GM18867 (cell line): ENCODE results near the gene SYNGR4.
A peak's percentile ranks its signal among the peaks of the same experiment; 100 is the strongest.

ENCODE experiments used
- ATAC-seq: cut with Tn5 transposase; IDR thresholded peaks from one replicate; pipeline ENCODE4 v1.9.1; 2021; ENCODE audit warnings: mild to moderate bottlenecking, moderate library complexity; ENCODE audit not compliant: unreplicated experiment

Gene SYNGR4

DNA sequence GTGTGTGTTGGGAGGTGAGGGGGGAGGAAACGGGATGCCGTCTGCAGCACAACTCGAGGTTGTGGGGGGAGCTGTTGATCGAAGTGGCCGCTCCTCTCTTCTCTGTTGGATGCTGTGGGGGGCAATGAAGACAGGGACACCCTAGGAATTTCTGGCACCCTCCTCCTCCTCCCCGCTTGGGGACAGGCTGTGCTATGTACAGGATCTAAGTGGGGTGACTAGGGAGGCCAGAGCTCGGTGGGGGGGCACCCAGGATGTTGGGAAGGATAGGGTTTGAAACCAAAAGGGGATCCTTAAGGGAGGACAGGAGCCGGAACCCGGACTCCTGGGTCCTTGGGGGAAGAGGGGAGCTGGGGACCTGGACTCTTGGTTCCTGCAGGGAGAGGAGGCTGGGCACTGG, 31.3 kb downstream of the SYNGR4 start:
- ATAC-seq, result no peak

- ATAC-seq, result no peak
These were observed 32.1 kb downstream of the SYNGR4 start for GRCh38 chr19:48396016-48396823.

GRCh38 chr19:48396824-48397176, 32.6 kb downstream of the SYNGR4 start:
- ATAC-seq, result no peak

GRCh38 chr19:48397263-48398101, 33.3 kb downstream of the SYNGR4 start:
- no peak for ATAC-seq

- ATAC-seq, result no peak
These were observed 33.9 kb downstream of the SYNGR4 start for GRCh38 chr19:48398102-48398374.

GRCh38 chr19:48398375-48399235, 34.4 kb downstream of the SYNGR4 start:
- ATAC-seq, result peak; percentile 58

- no peak for ATAC-seq
These were observed 36.0 kb downstream of the SYNGR4 start for GRCh38 chr19:48400018-48400742.

DNA sequence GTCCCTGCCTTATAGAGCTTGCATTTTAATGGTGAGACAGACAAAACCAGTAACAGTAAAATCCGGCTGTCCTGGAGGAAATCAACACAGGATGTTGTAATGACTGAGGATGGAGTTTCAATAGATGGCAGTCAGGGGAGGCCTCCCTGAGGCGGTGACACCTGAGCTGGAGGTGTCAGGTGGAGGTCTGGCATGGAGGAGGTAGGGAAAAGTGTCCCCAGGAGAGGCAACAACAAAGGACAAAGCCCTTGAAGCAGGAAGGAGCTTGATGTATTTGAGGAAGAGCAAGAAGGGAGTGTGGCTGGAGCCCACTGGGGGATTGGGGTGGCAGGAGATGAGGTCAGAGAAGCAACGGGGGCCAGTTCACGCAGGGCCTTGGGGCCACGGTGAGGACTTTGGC, 37.1 kb downstream of the SYNGR4 start:
- ATAC-seq, result no peak

- ATAC-seq, result peak; percentile 53
These were observed 39.4 kb downstream of the SYNGR4 start for GRCh38 chr19:48403606-48404005.

DNA sequence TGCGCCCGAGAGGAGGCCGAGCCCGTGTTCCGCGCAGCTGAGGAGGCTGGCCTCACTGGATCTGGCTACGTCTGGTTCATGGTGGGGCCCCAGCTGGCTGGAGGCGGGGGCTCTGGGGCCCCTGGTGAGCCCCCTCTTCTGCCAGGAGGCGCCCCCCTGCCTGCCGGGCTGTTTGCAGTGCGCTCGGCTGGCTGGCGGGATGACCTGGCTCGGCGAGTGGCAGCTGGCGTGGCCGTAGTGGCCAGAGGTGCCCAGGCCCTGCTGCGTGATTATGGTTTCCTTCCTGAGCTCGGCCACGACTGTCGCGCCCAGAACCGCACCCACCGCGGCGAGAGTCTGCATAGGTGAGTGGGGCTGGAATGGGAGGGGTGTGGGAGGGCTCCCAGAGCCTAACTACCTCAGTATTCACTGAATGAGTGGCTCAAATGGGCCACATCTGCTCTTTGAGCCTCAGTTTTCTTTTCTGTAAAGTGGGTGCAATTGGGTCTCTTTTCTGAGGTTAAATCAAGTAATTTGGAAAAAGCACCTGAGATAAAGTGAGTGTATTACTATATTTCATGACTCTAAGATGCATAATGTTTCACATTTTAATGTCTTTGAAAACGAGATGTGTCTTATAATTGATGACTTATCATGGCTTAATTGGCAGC, 41.0 kb downstream of the SYNGR4 start:
- ATAC-seq, result no peak

GRCh38 chr19:48405850-48406249, 41.7 kb downstream of the SYNGR4 start:
- no peak for ATAC-seq

DNA sequence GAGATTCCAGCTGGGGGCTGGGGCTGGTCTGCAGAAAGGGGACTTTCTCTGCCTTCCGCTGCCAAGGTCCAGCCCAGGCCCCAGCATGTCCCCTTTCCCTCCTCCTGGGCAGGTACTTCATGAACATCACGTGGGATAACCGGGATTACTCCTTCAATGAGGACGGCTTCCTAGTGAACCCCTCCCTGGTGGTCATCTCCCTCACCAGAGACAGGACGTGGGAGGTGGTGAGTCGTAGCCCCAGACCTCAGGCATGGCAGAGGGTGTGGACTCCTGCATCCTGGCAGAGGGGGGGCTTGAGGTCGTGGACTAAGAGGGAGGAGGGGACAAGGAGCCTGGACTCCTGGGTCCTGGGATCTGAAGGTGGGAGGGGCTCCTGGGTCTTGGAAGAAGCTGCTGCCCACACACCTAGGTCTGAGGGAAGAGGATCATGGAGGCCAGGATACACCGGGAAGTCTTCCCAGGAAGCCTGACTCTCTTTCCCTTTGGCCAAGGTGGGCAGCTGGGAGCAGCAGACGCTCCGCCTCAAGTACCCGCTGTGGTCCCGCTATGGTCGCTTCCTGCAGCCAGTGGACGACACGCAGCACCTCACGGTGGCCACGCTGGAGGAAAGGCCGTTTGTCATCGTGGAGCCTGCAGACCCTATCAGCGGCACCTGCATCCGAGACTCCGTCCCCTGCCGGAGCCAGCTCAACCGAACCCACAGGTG, 49.9 kb downstream of the SYNGR4 start:
- ATAC-seq, result no peak

DNA sequence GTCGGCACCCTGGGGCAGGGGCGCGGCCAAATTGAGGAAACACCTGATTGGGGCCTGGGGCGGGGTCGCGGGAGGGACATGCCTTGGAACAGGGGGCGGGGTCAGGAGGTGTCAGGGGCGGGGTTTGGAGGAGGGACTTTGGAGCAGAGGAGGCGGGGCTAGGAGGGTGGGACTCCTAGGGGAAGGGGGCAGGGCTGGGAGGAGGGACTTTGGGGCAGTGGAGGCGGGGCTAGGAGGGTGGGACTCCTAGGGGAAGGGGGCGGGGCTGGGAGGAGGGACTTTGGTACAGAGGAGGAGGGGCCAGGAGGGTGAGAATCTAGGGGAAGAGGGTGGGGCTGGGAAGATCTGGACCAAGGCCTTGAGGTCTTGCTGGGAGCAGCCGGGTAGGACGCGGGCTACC, 51.2 kb downstream of the SYNGR4 start:
- ATAC-seq, result no peak

GRCh38 chr19:48415806-48416221, 51.6 kb downstream of the SYNGR4 start:
- no peak for ATAC-seq

DNA sequence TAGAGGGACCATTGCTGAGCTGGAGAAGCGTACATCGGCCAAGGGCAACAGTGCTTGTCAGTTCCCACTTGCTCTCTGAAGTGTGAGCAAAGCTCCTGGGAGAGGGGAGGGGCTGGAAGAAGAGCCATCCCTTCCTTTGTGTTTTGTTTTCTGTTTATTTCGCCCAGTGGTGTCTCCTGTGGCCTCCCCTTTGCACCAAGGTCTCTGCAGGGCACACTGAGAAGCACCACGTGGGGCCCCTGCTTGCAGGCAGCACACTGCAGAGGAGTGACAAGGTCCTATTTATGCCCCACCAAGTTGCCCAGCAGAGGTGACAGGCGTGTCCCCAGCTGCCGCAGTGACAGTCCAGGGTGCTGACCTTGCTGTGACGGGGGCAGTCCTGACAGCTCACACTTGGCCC, 53.3 kb downstream of the SYNGR4 start:
- ATAC-seq, result no peak

GRCh38 chr19:48418317-48419064, 54.3 kb downstream of the SYNGR4 start:
- no peak for ATAC-seq

- ATAC-seq, result peak; percentile 69
These were observed 55.2 kb downstream of the SYNGR4 start for GRCh38 chr19:48419158-48419920.

GRCh38 chr19:48421548-48421947, 57.4 kb downstream of the SYNGR4 start:
- ATAC-seq, result no peak
